Measurements from ENCODE around the gene LSR. TPM values are rescaled to one million over a fixed set of nuclear protein-coding genes. Genes with fewer than 3 reads are reported as not detected.
A peak's percentile ranks its signal among the peaks of the same experiment; 100 is the strongest.

LSR gene
- total RNA-seq, 2 experiments from 2014 or later: 8.2 to 11.2 TPM

- Mint-ChIP-seq H3K27me3 (ENCODE audit: low read depth) (peaks cover 6% of the 10 kb centered on the region), H3K9me3 (no peaks in the 10 kb centered on the region), H3K4me3 (no peak overlapping the region), H3K27ac (no peak overlapping the region), H3K4me1 (ENCODE audit: low read depth) (no peaks in the 10 kb centered on the region), H3K36me3 (ENCODE audit: low read depth) (no peaks in the 10 kb centered on the region)
- DNase-seq: no peak
- intact Hi-C loops (cut with micrococcal nuclease): no loop called here
- CTCF ChIA-PET: no interaction called here
Observed at GRCh38 chr19:35288331-35288730, 39.5 kb downstream of the LSR start.

DNA sequence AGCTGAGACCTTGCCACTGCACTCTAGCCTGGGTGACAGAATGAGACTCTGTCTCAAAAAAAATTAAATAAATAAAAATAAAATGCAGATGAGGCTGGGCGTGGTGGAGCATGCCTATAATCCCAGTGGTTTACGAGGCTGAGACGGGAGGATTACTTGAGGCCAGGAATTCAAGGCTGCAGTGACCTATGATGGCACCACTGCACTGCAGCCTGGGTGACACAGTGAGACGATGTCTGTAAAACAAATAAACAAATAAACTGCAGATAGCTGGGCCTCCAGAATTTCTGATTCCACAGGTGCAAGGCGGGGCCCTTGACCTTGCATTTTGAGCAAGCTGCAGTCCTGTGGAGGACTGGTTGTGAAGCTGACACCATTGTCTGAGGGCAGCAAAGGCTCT is 40.1 kb downstream of the LSR start:
- H3K4me1 Mint-ChIP-seq (ENCODE audit: low read depth): no peaks in the 10 kb centered on the region
- no peak overlapping the region for H3K4me3 Mint-ChIP-seq
- no peaks in the 10 kb centered on the region for H3K36me3 Mint-ChIP-seq (ENCODE audit: low read depth)
- no peak for DNase-seq
- H3K9me3 Mint-ChIP-seq: no peaks in the 10 kb centered on the region
- H3K27ac Mint-ChIP-seq: no peak overlapping the region
- H3K27me3 Mint-ChIP-seq (ENCODE audit: low read depth): peaks cover 4% of the 10 kb centered on the region
- intact Hi-C loops (cut with micrococcal nuclease): no loop called here
- CTCF ChIA-PET: no interaction called here

DNA sequence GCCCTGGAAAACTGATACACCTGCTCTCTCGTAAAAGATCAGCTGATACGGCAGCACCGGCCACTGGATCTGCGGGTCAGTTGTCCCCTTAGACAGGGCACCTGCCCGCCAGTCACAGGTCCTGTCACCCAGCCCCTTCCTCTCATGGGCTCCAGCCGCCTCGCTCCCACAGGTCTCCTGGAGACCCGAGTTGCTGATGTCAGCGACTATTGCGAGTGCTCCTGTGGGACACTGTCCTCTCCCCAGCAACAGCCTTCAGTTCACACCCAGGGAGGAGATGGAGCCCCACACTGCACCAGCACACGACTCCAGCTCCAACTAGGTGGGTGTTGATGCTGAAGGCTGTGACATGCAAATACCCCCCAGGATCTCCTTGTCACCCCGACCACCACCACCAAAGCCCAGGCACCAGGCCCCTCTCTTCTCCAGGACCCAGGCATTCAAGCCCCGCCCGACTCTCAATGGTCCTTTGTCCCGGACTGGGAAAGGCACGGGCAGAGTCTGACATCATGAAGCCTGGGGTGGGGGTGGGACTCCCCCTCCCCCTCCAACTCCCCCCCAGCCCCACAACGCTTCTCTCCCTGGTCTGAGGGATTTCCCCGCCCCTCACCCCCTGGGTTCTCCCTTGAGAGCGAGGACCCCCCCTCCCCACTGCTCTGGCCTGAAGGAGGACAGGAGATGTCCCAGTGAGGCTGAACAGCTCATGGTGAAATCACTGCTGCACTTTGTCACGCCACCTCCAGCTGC is 41.8 kb downstream of the LSR start:
- Mint-ChIP-seq H3K4me3 (no peak overlapping the region), H3K4me1 (ENCODE audit: low read depth) (peaks cover under 1% of the 10 kb centered on the region), H3K36me3 (ENCODE audit: low read depth) (no peaks in the 10 kb centered on the region), H3K27me3 (ENCODE audit: low read depth) (no peaks in the 10 kb centered on the region), H3K9me3 (no peaks in the 10 kb centered on the region), H3K27ac (no peak overlapping the region)
- no peak for DNase-seq
- CTCF ChIA-PET: interaction anchor here (1.4 kb wide), 1 partner anchor 204 kb away, joined by 3 read pairs; no protein-coding TSS in a partner anchor
- intact Hi-C loops (cut with micrococcal nuclease): no loop called here

DNA sequence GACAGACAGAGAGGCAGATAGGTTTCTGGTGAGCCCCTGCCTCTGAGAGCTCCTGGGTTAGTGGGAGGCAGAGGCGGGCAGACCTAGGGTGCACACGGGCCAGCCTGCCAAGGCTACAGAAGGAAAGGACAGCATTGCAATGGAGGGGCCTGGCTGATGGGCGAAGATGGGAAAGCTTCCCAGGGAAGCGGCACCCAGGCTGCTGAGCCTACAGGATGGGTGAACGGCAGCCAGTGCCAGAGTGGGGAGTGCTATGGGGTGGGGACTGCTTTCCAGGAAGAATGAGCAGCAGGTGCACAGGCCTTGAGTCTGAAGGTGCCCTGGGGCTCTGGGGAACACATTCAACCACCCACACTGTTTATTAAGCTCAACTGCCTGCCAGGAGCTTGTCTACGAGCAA is 42.5 kb downstream of the LSR start:
- DNase-seq: no peak
- intact Hi-C loops (cut with micrococcal nuclease): no loop called here
- CTCF ChIA-PET: interaction anchor here (1.4 kb wide), 1 partner anchor 204 kb away, joined by 3 read pairs; no protein-coding TSS in a partner anchor
- peaks cover 8% of the 10 kb centered on the region for H3K4me1 Mint-ChIP-seq (ENCODE audit: low read depth)
- no peak overlapping the region for H3K4me3 Mint-ChIP-seq
- no peaks in the 10 kb centered on the region for H3K36me3 Mint-ChIP-seq (ENCODE audit: low read depth)
- no peaks in the 10 kb centered on the region for H3K9me3 Mint-ChIP-seq
- no peak overlapping the region for H3K27ac Mint-ChIP-seq
- no peaks in the 10 kb centered on the region for H3K27me3 Mint-ChIP-seq (ENCODE audit: low read depth)

GRCh38 chr19:35291916-35292315 is 43.1 kb downstream of the LSR start, which contains the start of gene MAG:
Gene MAG (plus strand): TSS chr19:35292161. CDS start chr19:35295409, 3,248 bp downstream.
- CTCF ChIA-PET: no interaction called here
- DNase-seq: no peak
- no peak within 1 kb of the TSS for H3K4me3 Mint-ChIP-seq
- H3K9me3 Mint-ChIP-seq: no peaks in the 10 kb centered on the region
- H3K27me3 Mint-ChIP-seq (ENCODE audit: low read depth): no peaks in the 10 kb centered on the region
- no peak within 1 kb of the TSS for H3K27ac Mint-ChIP-seq
- H3K36me3 Mint-ChIP-seq (ENCODE audit: low read depth): no peaks in the 10 kb centered on the region
- H3K4me1 Mint-ChIP-seq (ENCODE audit: low read depth): peaks cover 8% of the 10 kb centered on the region
- intact Hi-C loops (cut with micrococcal nuclease): no loop called here

GRCh38 chr19:35292421-35293362 is 43.9 kb downstream of the LSR start:
- Mint-ChIP-seq H3K4me3 (no peak overlapping the region), H3K27ac (no peak overlapping the region), H3K4me1 (ENCODE audit: low read depth) (peaks cover 8% of the 10 kb centered on the region), H3K27me3 (ENCODE audit: low read depth) (no peaks in the 10 kb centered on the region), H3K36me3 (ENCODE audit: low read depth) (no peaks in the 10 kb centered on the region), H3K9me3 (no peaks in the 10 kb centered on the region)
- CTCF ChIA-PET: no interaction called here
- intact Hi-C loops (cut with micrococcal nuclease): no loop called here
- DNase-seq: no peak

GRCh38 chr19:35293363-35293739 is 44.5 kb downstream of the LSR start:
- Mint-ChIP-seq H3K4me3 (no peak overlapping the region), H3K27me3 (ENCODE audit: low read depth) (no peaks in the 10 kb centered on the region), H3K27ac (no peak overlapping the region), H3K4me1 (ENCODE audit: low read depth) (peaks cover 8% of the 10 kb centered on the region), H3K9me3 (no peaks in the 10 kb centered on the region), H3K36me3 (ENCODE audit: low read depth) (no peaks in the 10 kb centered on the region)
- no peak for DNase-seq
- CTCF ChIA-PET: no interaction called here
- intact Hi-C loops (cut with micrococcal nuclease): no loop called here

GRCh38 chr19:35293808-35294207 is 45.0 kb downstream of the LSR start:
- intact Hi-C loops (cut with micrococcal nuclease): no loop called here
- CTCF ChIA-PET: no interaction called here
- Mint-ChIP-seq H3K27ac (no peak overlapping the region), H3K4me1 (ENCODE audit: low read depth) (peaks cover 8% of the 10 kb centered on the region), H3K4me3 (no peak overlapping the region), H3K27me3 (ENCODE audit: low read depth) (no peaks in the 10 kb centered on the region), H3K9me3 (no peaks in the 10 kb centered on the region), H3K36me3 (ENCODE audit: low read depth) (no peaks in the 10 kb centered on the region)
- DNase-seq: no peak

- no peaks in the 10 kb centered on the region for H3K9me3 Mint-ChIP-seq
- no peaks in the 10 kb centered on the region for H3K36me3 Mint-ChIP-seq (ENCODE audit: low read depth)
- no peaks in the 10 kb centered on the region for H3K27me3 Mint-ChIP-seq (ENCODE audit: low read depth)
- no peak overlapping the region for H3K27ac Mint-ChIP-seq
- CTCF ChIA-PET: no interaction called here
- DNase-seq: no peak
- H3K4me1 Mint-ChIP-seq (ENCODE audit: low read depth): peaks cover 8% of the 10 kb centered on the region
- no peak overlapping the region for H3K4me3 Mint-ChIP-seq
- intact Hi-C loops (cut with micrococcal nuclease): no loop called here
Observed at GRCh38 chr19:35294328-35294727, 45.5 kb downstream of the LSR start.

DNA sequence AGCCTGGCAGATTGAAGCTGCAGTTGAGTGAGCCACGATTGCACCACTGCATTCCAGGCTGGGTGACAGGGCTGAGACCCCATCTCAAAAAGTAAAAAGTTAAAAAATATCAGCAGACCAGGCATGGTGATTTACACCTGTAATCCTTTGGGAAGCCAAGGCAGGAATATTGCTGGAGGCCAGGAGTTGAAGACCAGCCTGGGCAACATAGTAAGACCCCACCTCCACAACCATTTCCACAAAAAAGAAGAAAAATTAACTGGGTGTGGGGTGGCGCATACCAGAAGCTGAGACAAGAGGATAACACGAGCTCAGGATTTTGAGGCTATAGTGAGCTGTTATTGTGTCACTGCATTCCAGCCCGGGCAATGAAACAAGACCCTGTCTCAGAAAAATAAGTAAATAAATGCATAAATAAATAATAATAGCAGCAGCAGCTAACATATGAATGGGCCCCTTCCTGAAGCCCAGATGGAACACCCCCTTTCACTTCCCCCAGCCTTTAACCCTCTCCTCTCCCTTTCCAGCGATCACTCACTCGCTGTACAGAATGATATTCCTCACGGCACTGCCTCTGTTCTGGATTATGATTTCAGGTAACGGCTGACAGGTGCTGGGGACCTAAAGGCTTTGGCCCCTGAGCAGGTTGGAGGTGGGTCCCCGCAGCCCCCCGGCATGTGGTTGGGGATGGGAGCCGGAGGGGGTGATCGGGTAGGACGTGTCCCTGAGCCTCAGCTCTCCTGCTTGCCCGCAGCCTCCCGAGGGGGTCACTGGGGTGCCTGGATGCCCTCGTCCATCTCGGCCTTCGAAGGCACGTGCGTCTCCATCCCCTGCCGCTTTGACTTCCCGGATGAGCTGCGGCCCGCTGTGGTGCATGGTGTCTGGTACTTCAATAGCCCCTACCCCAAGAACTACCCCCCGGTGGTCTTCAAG is 46.3 kb downstream of the LSR start:
- Mint-ChIP-seq H3K4me1 (ENCODE audit: low read depth) (peaks cover 8% of the 10 kb centered on the region), H3K9me3 (no peaks in the 10 kb centered on the region), H3K27ac (no peak overlapping the region), H3K4me3 (no peak overlapping the region), H3K36me3 (ENCODE audit: low read depth) (no peaks in the 10 kb centered on the region), H3K27me3 (ENCODE audit: low read depth) (no peaks in the 10 kb centered on the region)
- intact Hi-C loops (cut with micrococcal nuclease): no loop called here
- CTCF ChIA-PET: interaction anchor here (0.7 kb wide), 1 partner anchor 228 kb away, joined by 4 read pairs; no protein-coding TSS in a partner anchor
- no peak for DNase-seq

GRCh38 chr19:35295792-35296462 is 47.1 kb downstream of the LSR start:
- DNase-seq: peak; percentile 65
- intact Hi-C loops (cut with micrococcal nuclease): no loop called here
- Mint-ChIP-seq H3K4me1 (ENCODE audit: low read depth) (peaks cover 8% of the 10 kb centered on the region), H3K36me3 (ENCODE audit: low read depth) (no peaks in the 10 kb centered on the region), H3K27ac (no peak overlapping the region), H3K27me3 (ENCODE audit: low read depth) (no peaks in the 10 kb centered on the region), H3K4me3 (no peak overlapping the region), H3K9me3 (no peaks in the 10 kb centered on the region)
- CTCF ChIA-PET: interaction anchor here (0.7 kb wide), 1 partner anchor 228 kb away, joined by 4 read pairs; no protein-coding TSS in a partner anchor
